ENCODE measurements around the gene C21orf91.

C21orf91 gene

DNA sequence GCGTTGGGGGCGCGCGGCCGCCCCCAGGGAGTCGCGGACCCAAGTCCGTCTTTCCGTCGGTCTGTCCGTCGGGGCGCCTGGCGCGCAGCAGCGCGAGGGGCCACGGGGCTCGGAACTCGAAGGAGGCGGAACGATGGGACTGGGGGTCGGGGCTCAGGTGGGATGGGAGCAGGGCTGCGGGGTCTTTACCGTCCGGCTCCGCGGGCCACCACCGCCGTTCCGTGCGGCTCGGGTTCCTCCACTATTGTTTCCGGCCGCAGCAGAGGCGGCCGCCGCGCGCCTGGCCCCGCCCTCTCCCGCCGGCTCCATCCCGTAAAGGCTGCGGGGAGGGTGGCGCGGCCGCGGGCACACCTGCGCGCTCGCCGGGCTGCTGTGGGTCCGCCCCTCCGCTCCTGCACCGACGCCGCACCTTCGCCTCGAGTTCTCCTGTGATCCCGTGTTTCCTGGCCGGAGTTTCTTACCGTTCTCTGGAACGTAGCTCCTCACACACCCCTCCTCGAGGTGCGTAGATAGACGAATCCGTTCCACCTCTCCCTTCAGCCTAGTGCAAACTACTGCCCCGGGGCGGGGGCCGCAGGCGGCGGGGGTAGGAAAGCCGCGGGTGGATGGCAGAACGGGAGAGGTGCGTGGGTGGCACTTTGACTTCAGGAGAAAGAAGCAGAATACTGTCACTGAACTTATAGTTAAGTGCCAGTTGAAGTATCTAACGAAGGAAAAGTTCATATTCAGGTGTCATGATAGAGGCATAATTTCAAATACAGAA lies at the start of gene C21orf91:
C21orf91 (minus strand) TSS at position 243 of the 763 bp plus-strand sequence. CDS start 1,038 bp downstream, outside the sequence.
- peak; percentile 75 to 79 for DNase-seq (ENCODE audit: low read depth in 2 of 2, low spot score in 1 of 2)

- DNase-seq (ENCODE audit: low read depth in 2 of 2, low spot score in 1 of 2): no peak
These were observed 47.4 kb upstream of the C21orf91 start for GRCh38 chr21:17866590-17866989.

DNA sequence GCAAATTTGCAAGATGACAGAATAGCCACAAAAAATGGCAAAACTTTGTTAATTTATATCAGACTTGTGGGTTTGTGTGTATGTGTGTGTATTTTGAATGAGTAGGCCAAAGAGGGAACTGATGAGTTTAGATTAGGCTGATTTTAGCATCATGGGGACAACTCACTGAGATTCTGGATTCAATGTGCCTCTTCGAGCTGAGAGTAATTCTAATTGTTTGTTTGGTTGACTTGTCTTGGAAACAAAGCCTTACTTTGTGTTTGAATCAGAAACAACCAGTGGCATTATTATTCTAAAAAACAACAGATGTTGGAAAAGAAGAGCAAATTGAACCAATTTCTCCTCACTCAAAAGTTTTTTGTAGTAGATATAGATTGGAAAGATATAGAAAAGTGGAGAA lies 40.5 kb upstream of the C21orf91 start:
- DNase-seq (ENCODE audit: low read depth in 2 of 2, low spot score in 1 of 2): no peak

DNA sequence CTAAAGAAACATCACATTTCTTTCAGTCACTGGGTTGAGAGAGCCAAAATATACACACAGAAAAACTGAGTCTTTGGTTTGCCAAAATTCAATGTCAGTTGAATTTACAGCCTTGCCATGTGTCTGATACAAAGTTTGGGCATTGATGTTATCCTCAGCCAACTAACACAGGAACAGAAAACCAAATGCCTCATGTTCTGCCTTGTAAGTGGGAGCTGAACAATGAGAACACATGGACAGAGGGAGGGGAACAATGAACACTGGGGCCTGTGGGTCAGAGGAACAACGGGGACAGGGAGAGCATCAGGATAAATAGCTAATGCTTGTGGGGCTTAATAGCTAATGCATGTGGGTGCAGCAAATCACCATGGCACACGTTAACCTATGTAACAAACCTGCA lies 39.6 kb upstream of the C21orf91 start:
- no peak for DNase-seq (ENCODE audit: low read depth in 2 of 2, low spot score in 1 of 2)

GRCh38 chr21:17854745-17855144 lies 35.6 kb upstream of the C21orf91 start:
- DNase-seq (ENCODE audit: low read depth in 2 of 2, low spot score in 1 of 2): no peak

- no peak for DNase-seq (ENCODE audit: low read depth in 2 of 2, low spot score in 1 of 2)
These were observed 34.5 kb upstream of the C21orf91 start for GRCh38 chr21:17853393-17854275.

DNA sequence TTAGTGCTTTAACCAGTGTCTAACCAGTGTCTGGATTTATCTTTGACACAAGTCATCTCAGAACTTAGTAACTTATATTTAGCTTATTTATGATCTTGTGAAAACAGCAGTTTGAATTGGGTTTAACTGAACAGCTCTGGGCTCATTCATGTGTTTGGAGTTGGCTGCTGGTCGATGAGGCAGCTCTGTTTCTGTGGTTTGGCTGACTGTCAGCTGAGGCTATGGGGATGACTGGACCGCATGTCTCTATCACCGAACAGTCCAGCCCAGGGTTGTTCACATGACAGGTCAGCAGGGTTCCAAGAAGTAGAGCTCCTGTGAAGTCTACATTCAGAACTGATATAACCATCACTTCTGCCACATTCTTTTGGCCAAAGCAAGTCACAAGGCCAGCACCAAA lies 29.1 kb upstream of the C21orf91 start:
- DNase-seq (ENCODE audit: low read depth in 2 of 2, low spot score in 1 of 2): no peak

- no peak for DNase-seq (ENCODE audit: low read depth in 2 of 2, low spot score in 1 of 2)
These were observed 21.9 kb upstream of the C21orf91 start for GRCh38 chr21:17841103-17841502.

GRCh38 chr21:17834639-17835354 lies 15.6 kb upstream of the C21orf91 start:
- DNase-seq (ENCODE audit: low read depth in 2 of 2, low spot score in 1 of 2): no peak

DNA sequence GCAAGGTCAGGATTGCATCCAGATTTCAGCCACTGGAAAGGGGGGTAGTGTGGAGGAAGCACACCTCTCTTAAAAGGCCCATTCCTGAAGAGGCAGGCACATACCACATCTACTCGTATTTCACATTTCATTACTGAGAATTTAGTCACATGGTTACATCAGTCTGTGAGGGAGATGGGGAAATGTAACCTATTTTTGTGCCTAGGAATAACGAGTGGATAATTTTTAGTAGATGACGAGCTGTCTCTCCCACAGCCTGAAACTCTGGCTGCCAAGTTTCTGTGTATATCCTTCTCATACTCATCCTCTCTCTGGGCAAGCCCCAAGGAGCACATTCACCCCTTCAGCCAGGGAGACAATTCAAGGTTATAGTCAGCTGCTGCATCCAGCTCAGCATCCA lies 10.3 kb upstream of the C21orf91 start:
- no peak for DNase-seq (ENCODE audit: low read depth in 2 of 2, low spot score in 1 of 2)

- DNase-seq (ENCODE audit: low read depth in 2 of 2, low spot score in 1 of 2): no peak
These were observed 9.1 kb upstream of the C21orf91 start for GRCh38 chr21:17828223-17828622.

- DNase-seq (ENCODE audit: low read depth in 2 of 2, low spot score in 1 of 2): no peak
These were observed 4.7 kb upstream of the C21orf91 start for GRCh38 chr21:17823846-17824245.

DNA sequence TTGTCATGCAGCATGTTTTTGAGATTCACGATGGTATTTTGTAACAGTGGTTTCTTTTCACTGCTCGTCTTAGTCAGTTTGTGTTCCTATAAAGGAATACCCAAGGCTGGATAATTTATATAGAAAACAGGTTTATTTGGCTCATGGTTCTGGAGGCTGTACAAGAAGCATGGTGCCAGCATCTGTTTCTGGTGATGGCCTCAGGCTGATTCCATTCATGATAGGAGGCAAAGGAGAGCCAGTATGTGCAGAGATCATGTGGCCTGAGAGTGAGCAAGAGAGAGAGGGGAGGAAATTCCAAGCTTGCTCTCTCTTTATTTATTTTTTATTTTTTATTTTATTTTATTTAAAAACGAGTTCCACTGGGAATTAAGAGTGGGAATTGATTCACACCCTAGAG lies 2.0 kb upstream of the C21orf91 start:
- no peak for DNase-seq (ENCODE audit: low read depth in 2 of 2, low spot score in 1 of 2)

GRCh38 chr21:17819877-17820229 lies 697 bp upstream of the C21orf91 start:
- DNase-seq (ENCODE audit: low read depth in 2 of 2, low spot score in 1 of 2): no peak

- peak in 1 of 2 donors; percentile 22 for DNase-seq (ENCODE audit: low read depth in 2 of 2, low spot score in 1 of 2)
These were observed 706 bp downstream of the C21orf91 start for GRCh38 chr21:17818186-17819113.

DNA sequence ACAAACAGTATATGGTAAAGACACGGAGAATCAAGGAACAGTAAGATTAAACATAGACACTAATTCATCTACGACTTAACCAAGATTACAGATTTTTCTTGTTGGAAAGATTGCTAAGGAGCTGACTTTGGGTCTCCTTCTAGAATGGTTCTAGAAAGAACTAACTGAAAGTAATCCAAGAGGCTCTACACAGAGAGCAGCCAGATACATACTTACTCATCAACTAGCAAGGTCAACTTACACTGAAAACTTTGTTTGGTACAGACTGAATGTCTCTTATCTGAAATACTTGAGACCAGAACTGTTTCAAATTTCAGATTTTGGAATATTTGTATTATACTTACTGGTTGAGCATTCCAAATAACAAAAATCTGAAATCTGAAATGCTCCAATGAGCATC lies 5.8 kb downstream of the C21orf91 start:
- DNase-seq (ENCODE audit: low read depth in 2 of 2, low spot score in 1 of 2): no peak

- no peak for DNase-seq (ENCODE audit: low read depth in 2 of 2, low spot score in 1 of 2)
These were observed 13.2 kb downstream of the C21orf91 start for GRCh38 chr21:17805966-17806365.

GRCh38 chr21:17803536-17803935 lies 15.6 kb downstream of the C21orf91 start:
- DNase-seq (ENCODE audit: low read depth in 2 of 2, low spot score in 1 of 2): no peak

DNA sequence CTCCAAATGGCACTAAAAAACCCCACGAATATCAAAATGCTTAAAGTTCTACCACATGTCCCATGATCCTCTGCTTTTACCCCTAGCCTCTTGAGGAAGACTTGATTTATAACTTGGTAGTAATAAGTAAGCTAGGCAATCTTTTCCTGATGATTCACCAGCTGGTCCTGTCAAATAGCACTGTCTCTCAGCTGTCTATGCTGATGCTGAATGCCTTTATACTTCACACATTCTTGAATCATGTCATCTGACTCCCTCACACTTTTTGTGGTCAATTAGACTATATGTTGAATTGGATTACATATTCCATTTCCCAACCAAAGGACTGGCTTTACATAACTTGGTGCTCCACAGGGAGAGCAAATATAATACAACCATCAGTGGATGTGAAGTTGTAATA lies 16.6 kb downstream of the C21orf91 start:
- no peak for DNase-seq (ENCODE audit: low read depth in 2 of 2, low spot score in 1 of 2)

DNA sequence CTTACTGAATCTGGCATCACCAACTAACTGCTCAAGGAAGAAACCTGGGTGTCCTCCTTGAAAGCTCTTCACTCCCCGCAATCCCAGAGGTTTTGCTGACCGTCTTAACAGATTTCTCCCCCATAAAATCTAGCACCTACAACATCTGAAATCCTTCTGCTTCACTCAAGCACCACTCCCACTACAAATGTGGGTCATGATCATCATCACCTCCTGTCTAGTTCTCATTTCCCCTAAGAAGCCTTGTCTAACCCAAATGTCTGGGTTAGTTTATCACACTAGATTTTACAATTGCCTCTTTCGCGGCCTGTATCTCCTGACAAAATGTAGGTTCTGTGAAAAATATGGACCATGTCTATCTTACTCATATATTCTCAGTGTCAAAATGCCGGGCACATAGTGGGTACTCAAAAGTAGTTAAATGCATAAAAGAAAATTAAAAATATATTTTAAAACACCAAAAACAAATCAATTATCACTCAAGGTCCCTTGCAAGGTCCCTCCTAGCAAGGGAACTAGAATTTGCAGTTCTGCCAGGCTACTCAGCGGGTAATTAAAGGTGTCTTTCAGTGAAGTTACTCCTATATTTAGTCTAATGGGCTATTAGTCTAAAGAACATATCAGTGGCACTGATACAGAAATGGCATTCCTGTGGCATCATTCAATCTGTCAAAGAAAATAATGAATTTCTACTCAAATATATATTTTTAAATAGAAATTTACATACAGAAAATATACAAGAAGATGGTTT lies 19.6 kb downstream of the C21orf91 start:
- DNase-seq (ENCODE audit: low read depth in 2 of 2, low spot score in 1 of 2): no peak
